IMR-90 (cell line): ENCODE results near the gene ABCC5. TPM values are rescaled to one million over a fixed set of nuclear protein-coding genes. Genes with fewer than 3 reads are reported as not detected.

Experiments
- ATAC-seq: fragments of 200-7000 bp; cut with Tn5 transposase; 2 replicates; pipeline ENCODE4 v1.9.1; 2020; ENCODE audit warnings: low read depth, mild to moderate bottlenecking, moderate library complexity
- BruUV-seq: library from RNA; stranded (reverse); fragments of 400-500 nt; replicated peaks from 2 replicates; lab custom pipeline; 2021; lab: Mats Ljungman, UMichigan
- CTCF ChIA-PET: fragments of 300-600 bp; formaldehyde crosslinking; extraction: SDS; loops from one replicate; lab custom pipeline; 2021; ENCODE audit warnings: antibody characterized with exemption; lab: Yijun Ruan, JAX
- POLR2A ChIA-PET: fragments of 300-600 bp; sonication (Branson Sonifier 250); formaldehyde crosslinking; loops from one replicate; lab custom pipeline; 2022; ENCODE audit warnings: antibody characterized with exemption; ENCODE audit not compliant: unreplicated experiment; lab: Charles Lee
- DNase-seq: peaks from one replicate; pipeline ENCODE4 v3.0.0; 2013
- H2AFZ ChIP-seq: replicated peaks from 2 replicates; pipeline ENCODE3; 2013; ENCODE audit warnings: low read length, mild to moderate bottlenecking; ENCODE audit not compliant: poor library complexity
- H2AK5ac ChIP-seq: 2 replicates; pipeline ENCODE4 v1.6.1; 2013; ENCODE audit warnings: low read depth, low read length, inconsistent platforms
- H2AK9ac ChIP-seq: replicated peaks from 2 replicates; pipeline ENCODE3; 2013; ENCODE audit warnings: mild to moderate bottlenecking, low read depth, low read length, moderate library complexity; ENCODE audit not compliant: poor library complexity
- H2BK120ac ChIP-seq: 2 replicates; pipeline ENCODE4 v1.6.1; 2013; ENCODE audit warnings: low read depth, low read length, inconsistent platforms
- H2BK15ac ChIP-seq: 3 replicates; pipeline ENCODE4 v1.6.1; 2013; ENCODE audit warnings: low read depth, low read length, inconsistent platforms
- H2BK20ac ChIP-seq: 2 replicates; pipeline ENCODE4 v1.6.1; 2013; ENCODE audit warnings: low read depth, mild to moderate bottlenecking, inconsistent platforms, low read length, moderate library complexity
- H2BK5ac ChIP-seq: 2 replicates; pipeline ENCODE4 v1.6.1; 2013; ENCODE audit warnings: mild to moderate bottlenecking, low read depth, low read length, inconsistent platforms; ENCODE audit not compliant: poor library complexity, severe bottlenecking
- H3K14ac ChIP-seq: replicated peaks from 2 replicates; pipeline ENCODE4 v1.6.1; 2013; ENCODE audit warnings: low read depth, low read length, inconsistent platforms
- H3K18ac ChIP-seq: 2 replicates; pipeline ENCODE4 v1.6.1; 2013; ENCODE audit warnings: low read depth, low read length, control low read depth
- H3K23ac ChIP-seq: 2 replicates; pipeline ENCODE4 v1.6.1; 2013; ENCODE audit warnings: low read depth, low read length, inconsistent platforms
- H3K27ac ChIP-seq: 2 replicates; pipeline ENCODE4 v1.5.1; 2013; ENCODE audit warnings: mild to moderate bottlenecking, control low read depth, low read length; ENCODE audit not compliant: insufficient read depth
- H3K27me3 ChIP-seq: 2 replicates; pipeline ENCODE4 v1.6.1; 2013; ENCODE audit warnings: low read length; ENCODE audit not compliant: control insufficient read depth, insufficient read depth
- H3K36me3 ChIP-seq: 2 replicates; pipeline ENCODE4 v1.6.1; 2013; ENCODE audit warnings: low read length, mixed read lengths; ENCODE audit not compliant: control insufficient read depth, insufficient read depth
- H3K4ac ChIP-seq: 2 replicates; pipeline ENCODE4 v1.6.1; 2013; ENCODE audit warnings: low read depth, low read length, inconsistent platforms
- H3K4me1 ChIP-seq: 2 replicates; pipeline ENCODE4 v1.6.1; 2013; ENCODE audit warnings: low read length, mixed read lengths; ENCODE audit not compliant: control insufficient read depth, insufficient read depth
- H3K4me2 ChIP-seq: 2 replicates; pipeline ENCODE4 v1.6.1; 2013; ENCODE audit warnings: low read depth, mild to moderate bottlenecking, control low read depth, low read length, moderate library complexity
- H3K4me3 ChIP-seq: 2 replicates; pipeline ENCODE4 v1.5.1; 2013; ENCODE audit warnings: low read depth, mild to moderate bottlenecking, control low read depth, low read length, moderate library complexity; ENCODE audit not compliant: insufficient read depth
- H3K56ac ChIP-seq: 2 replicates; pipeline ENCODE4 v1.6.1; 2013; ENCODE audit warnings: low read length, inconsistent platforms; ENCODE audit not compliant: insufficient read depth; ENCODE audit errors: extremely low read depth
- H3K79me1 ChIP-seq, 2 experiments: 2 replicates each; pipeline ENCODE4 v1.6.1; 2013; ENCODE audit warnings: low read length in 2 of 2, inconsistent platforms in 1 of 2, low read depth in 1 of 2
- H3K9ac ChIP-seq: 2 replicates; pipeline ENCODE4 v1.6.1; 2013; ENCODE audit warnings: low read depth, low read length, control low read depth
- H3K9me1 ChIP-seq: 2 replicates; pipeline ENCODE4 v1.6.1; 2013; ENCODE audit warnings: low read length, inconsistent platforms; ENCODE audit not compliant: insufficient read depth
- H3K9me3 ChIP-seq: 2 replicates; pipeline ENCODE4 v1.6.1; 2013; ENCODE audit warnings: low read length; ENCODE audit not compliant: control insufficient read depth, insufficient read depth
- H4K20me1 ChIP-seq: 2 replicates; pipeline ENCODE4 v1.6.1; 2013; ENCODE audit warnings: low read length, inconsistent platforms; ENCODE audit not compliant: insufficient read depth
- H4K5ac ChIP-seq: 2 replicates; pipeline ENCODE4 v1.6.1; 2013; ENCODE audit warnings: mild to moderate bottlenecking, low read depth, low read length, control low read depth
- H4K8ac ChIP-seq, 2 experiments: 2 replicates each; pipeline ENCODE4 v1.6.1; 2013; ENCODE audit warnings: low read depth in 2 of 2, low read length in 2 of 2, control low read depth in 1 of 2, inconsistent platforms in 1 of 2
- H4K91ac ChIP-seq: 2 replicates; pipeline ENCODE4 v1.6.1; 2013; ENCODE audit warnings: low read depth, low read length, inconsistent platforms; ENCODE audit not compliant: insufficient read depth
- BHLHE40 ChIP-seq: fragments of 150-350 bp; IDR thresholded peaks from 2 replicates; pipeline ENCODE4 v1.6.1; 2016; ENCODE audit warnings: mild to moderate bottlenecking, low read depth, low read length
- CEBPB ChIP-seq: IDR thresholded peaks from 2 replicates; pipeline ENCODE4 v1.6.1; 2012; ENCODE audit warnings: low read depth, low read length, improper control_type of control experiment
- CHD1 ChIP-seq: IDR thresholded peaks from 2 replicates; pipeline ENCODE4 v1.6.1; 2012; ENCODE audit warnings: low read depth, low read length, improper control_type of control experiment
- CTCF ChIP-seq: conservative IDR thresholded peaks from 2 replicates; pipeline ENCODE4 v1.5.1; 2012; ENCODE audit warnings: mild to moderate bottlenecking, low read depth, low read length, improper control_type of control experiment
- ELK1 ChIP-seq: fragments of 150-350 bp; IDR thresholded peaks from 2 replicates; pipeline ENCODE4 v1.6.1; 2016; ENCODE audit warnings: low read depth, mild to moderate bottlenecking, low read length, moderate library complexity, borderline replicate concordance
- FOS ChIP-seq: fragments of 150-350 bp; IDR thresholded peaks from 2 replicates; pipeline ENCODE4 v1.6.1; 2016; ENCODE audit warnings: low read depth, low read length
- MAFK ChIP-seq: IDR thresholded peaks from 2 replicates; pipeline ENCODE4 v1.6.1; 2012; ENCODE audit warnings: low read depth, low read length, improper control_type of control experiment
- MAZ ChIP-seq: IDR thresholded peaks from 2 replicates; pipeline ENCODE4 v1.6.1; 2012; ENCODE audit warnings: low read depth, mild to moderate bottlenecking, low read length, improper control_type of control experiment, moderate library complexity, borderline replicate concordance
- MXI1 ChIP-seq: IDR thresholded peaks from 2 replicates; pipeline ENCODE4 v1.6.1; 2012; ENCODE audit warnings: low read depth, mild to moderate bottlenecking, low read length, moderate library complexity, borderline replicate concordance
- NFE2L2 ChIP-seq: fragments of 150-350 bp; IDR thresholded peaks from 2 replicates; pipeline ENCODE4 v1.6.1; 2016; ENCODE audit warnings: low read depth, mild to moderate bottlenecking, low read length
- POLR2A ChIP-seq: IDR thresholded peaks from 2 replicates; pipeline ENCODE4 v1.6.1; 2012; ENCODE audit warnings: mild to moderate bottlenecking, low read depth, low read length
- RAD21 ChIP-seq: IDR thresholded peaks from 2 replicates; pipeline ENCODE4 v1.6.1; 2012; ENCODE audit warnings: low read length, improper control_type of control experiment
- RCOR1 ChIP-seq: IDR thresholded peaks from 2 replicates; pipeline ENCODE4 v1.6.1; 2012; ENCODE audit warnings: mild to moderate bottlenecking, low read length, improper control_type of control experiment; ENCODE audit not compliant: insufficient replicate concordance
- RFX5 ChIP-seq: IDR thresholded peaks from 2 replicates; pipeline ENCODE4 v1.8.0; 2012; ENCODE audit warnings: low read depth, mild to moderate bottlenecking, low read length, moderate library complexity
- SMC3 ChIP-seq: fragments of 150-350 bp; IDR thresholded peaks from 2 replicates; pipeline ENCODE4 v1.6.1; 2016; ENCODE audit warnings: low read depth, mild to moderate bottlenecking, antibody characterized with exemption, low read length, moderate library complexity
- WGBS, 2 experiments: methylation state at CpG; one replicate each; pipeline versions ENCODE4 v1.1.5 to v1.1.7; 2013; ENCODE audit warnings: missing lambda C conversion rate in 2 of 2; ENCODE audit not compliant: insufficient read length in 1 of 2; ENCODE audit errors: extremely low coverage in 2 of 2; 5-methylcytosine and 5-hydroxymethylcytosine counted together
- dilution Hi-C: fragments of 300-500 bp; cut with HindIII; formaldehyde crosslinking; loops from one replicate; pipeline ENCODE4 v1.14.3; 2018; ENCODE audit warnings: low sequenced_read_pairs; ENCODE audit not compliant: unreplicated experiment
- in situ Hi-C: fragments of 300-500 bp; cut with MboI; formaldehyde crosslinking; loops from 3 replicates; pipeline ENCODE4 v1.14.3; 2019; ENCODE audit warnings: low sequenced_read_pairs, inconsistent platforms, mixed read lengths
- intact Hi-C: fragments of 100-400 bp; cut with micrococcal nuclease; formaldehyde crosslinking; loops from 2 replicates; pipeline ENCODE4 v1.10.0; 2022
- polyA plus RNA-seq, 3 experiments: library from polyadenylated mRNA; depleted of rRNA; stranded (reverse); fragments of >200 nt; gene quantifications; 2 replicates each; pipeline ENCODE4 v1.2.3, GENCODE V29; 2012; ENCODE audit warnings: low replicate concordance in 1 of 3
- total RNA-seq: library from RNA; depleted of rRNA; stranded (reverse); fragments of >200 nt; gene quantifications from 2 replicates; pipeline ENCODE4 v1.2.3, GENCODE V29; 2012
- TF ChIP-seq, protein P1 (sequence below): fragments of 150-350 bp; IDR thresholded peaks from 2 replicates; pipeline ENCODE4 v1.6.1; 2017; ENCODE audit warnings: mild to moderate bottlenecking, antibody characterized with exemption, low read length, low read depth

Gene ABCC5
- total and polyA plus RNA-seq, 2 of the 4 experiments (the other 2 are of a cell fraction), result 8.4 to 17.7 TPM

GRCh38 chr3:184004476-184004875, 13.2 kb downstream of the ABCC5 start:
- TF ChIP-seq MAFK (no peak), MAZ (no peak), RCOR1 (no peak), CEBPB (no peak), RFX5 (no peak), CHD1 (no peak), SMC3 (no peak), CTCF (no peak), RAD21 (no peak), ELK1 (no peak), POLR2A (no peak), FOS (no peak), MXI1 (no peak), NFE2L2 (no peak), BHLHE40 (no peak)
- TF ChIP-seq, protein P1, sequence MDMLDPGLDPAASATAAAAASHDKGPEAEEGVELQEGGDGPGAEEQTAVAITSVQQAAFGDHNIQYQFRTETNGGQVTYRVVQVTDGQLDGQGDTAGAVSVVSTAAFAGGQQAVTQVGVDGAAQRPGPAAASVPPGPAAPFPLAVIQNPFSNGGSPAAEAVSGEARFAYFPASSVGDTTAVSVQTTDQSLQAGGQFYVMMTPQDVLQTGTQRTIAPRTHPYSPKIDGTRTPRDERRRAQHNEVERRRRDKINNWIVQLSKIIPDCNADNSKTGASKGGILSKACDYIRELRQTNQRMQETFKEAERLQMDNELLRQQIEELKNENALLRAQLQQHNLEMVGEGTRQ, result no peak
- H3K9me3 ChIP-seq, result no peaks in the 10 kb centered on the region
- peak overlapping the region; percentile 68; the same call in 1 of the 2 replicates for H3K27ac ChIP-seq
- peaks cover 24% of the 10 kb centered on the region for H3K4me1 ChIP-seq
- peaks cover 19% of the 10 kb centered on the region for H3K9me1 ChIP-seq
- no peak overlapping the region for H2AK9ac ChIP-seq
- intact Hi-C loops, result no loop called here
- ATAC-seq (no peak), DNase-seq (no peak)
- BruUV-seq, result no TSS peak
- WGBS, 2 experiments, result no CpG with 5 or more reads among the region's 2 CpGs
- peaks cover 25 to 53% of the 10 kb centered on the region in 2 experiments for H3K79me1 ChIP-seq
- CTCF ChIA-PET, result no interaction called here
- peak overlapping the region; percentile 95 for H2BK5ac ChIP-seq
- peak overlapping the region; percentile 71; the same call in 1 of the 2 replicates for H4K91ac ChIP-seq
- H3K36me3 ChIP-seq, result no peaks in the 10 kb centered on the region
- no peak overlapping the region for H3K9ac ChIP-seq
- peak overlapping the region; percentile 91 for H2AK5ac ChIP-seq
- H4K20me1 ChIP-seq, result no peaks in the 10 kb centered on the region
- dilution Hi-C loops, result no loop called here
- no peak overlapping the region for H3K4me2 ChIP-seq
- H4K8ac ChIP-seq, result peak overlapping the region; percentile 64 to 87; a peak in 3 of 4 replicates
- peak overlapping the region; percentile 45; the same call in 1 of the 2 replicates for H4K5ac ChIP-seq
- H3K4ac ChIP-seq, result peak overlapping the region; percentile 86
- H2BK15ac ChIP-seq, result peak overlapping the region; percentile 93; the same call in 2 of the 3 replicates
- peak overlapping the region; percentile 64 for H2BK120ac ChIP-seq
- no peak overlapping the region for H2AFZ ChIP-seq
- POLR2A ChIA-PET, result no interaction called here
- peak overlapping the region; percentile 68; the same call in 1 of the 2 replicates for H3K18ac ChIP-seq
- peak overlapping the region; percentile 77 for H3K14ac ChIP-seq
- H2BK20ac ChIP-seq, result peak overlapping the region; percentile 86
- H3K4me3 ChIP-seq, result no peak overlapping the region
- in situ Hi-C loops, result no loop called here
- no peak overlapping the region for H3K23ac ChIP-seq
- no peaks in the 10 kb centered on the region for H3K27me3 ChIP-seq
- no peak overlapping the region for H3K56ac ChIP-seq
